HepG2 (cell line): ENCODE results near the gene TMEM270. TPM values are rescaled to one million over a fixed set of nuclear protein-coding genes. Genes with fewer than 3 reads are reported as not detected.

Experiments
- ARID2 ChIP-seq: sonication (generic); formaldehyde crosslinking; IDR thresholded peaks from 2 replicates; pipeline ENCODE4 v1.8.1; 2022; ENCODE audit warnings: mild to moderate bottlenecking, missing genetic modification reagents, borderline replicate concordance
- CAMTA2 ChIP-seq: sonication (generic); formaldehyde crosslinking; IDR thresholded peaks from 2 replicates; pipeline ENCODE4 v1.4.0; 2020; ENCODE audit warnings: mild to moderate bottlenecking, missing genetic modification reagents, borderline replicate concordance
- HIVEP1 ChIP-seq: sonication (generic); formaldehyde crosslinking; IDR thresholded peaks from 2 replicates; pipeline ENCODE4 v1.4.0; 2020; ENCODE audit warnings: mild to moderate bottlenecking, missing genetic modification reagents
- NCOA1 ChIP-seq: sonication (generic); formaldehyde crosslinking; IDR thresholded peaks from 2 replicates; pipeline ENCODE4 v1.9.0; 2021; ENCODE audit warnings: missing genetic modification reagents
- NFKB2 ChIP-seq: sonication (generic); formaldehyde crosslinking; IDR thresholded peaks from 2 replicates; pipeline ENCODE4 v1.4.0; 2020; ENCODE audit warnings: missing genetic modification reagents, borderline replicate concordance
- YEATS2 ChIP-seq: sonication (generic); formaldehyde crosslinking; IDR thresholded peaks from 2 replicates; pipeline ENCODE4 v1.4.0; 2020; ENCODE audit warnings: missing genetic modification reagents, borderline replicate concordance
- ZFP37 ChIP-seq: sonication (generic); formaldehyde crosslinking; IDR thresholded peaks from 2 replicates; pipeline ENCODE4 v1.4.0; 2020; ENCODE audit warnings: missing genetic modification reagents, borderline replicate concordance
- ZNF296 ChIP-seq: sonication (generic); formaldehyde crosslinking; conservative IDR thresholded peaks from 2 replicates; pipeline ENCODE4 v1.5.0; 2020; ENCODE audit warnings: mild to moderate bottlenecking, missing genetic modification reagents
- ZNF3 ChIP-seq: IDR thresholded peaks from 2 replicates; pipeline ENCODE4 v1.7.0; 2017; ENCODE audit warnings: inconsistent platforms
- ZNF678 ChIP-seq: sonication (generic); formaldehyde crosslinking; IDR thresholded peaks from 2 replicates; pipeline ENCODE4 v1.4.0; 2020; ENCODE audit warnings: mild to moderate bottlenecking, missing genetic modification reagents
- polyA plus RNA-seq, 8 experiments: library from polyadenylated mRNA; depleted of rRNA in 3 of 8; stranded (reverse) in 7 of 8; unstranded in 1 of 8; fragments of >200 nt; fragmentation: Illumina TruSeq in 4 of 8; extraction: Trizol in 4 of 8; gene quantifications; 2 replicates each; pipeline versions ENCODE4 v1.2.1 to v1.2.3, GENCODE V29; 2011 to 2016; ENCODE audit warnings: low read depth in 4 of 8, missing spikeins in 1 of 8, mixed read lengths in 1 of 8; ENCODE audit not compliant: insufficient read depth in 1 of 8
- total RNA-seq, 5 experiments: library from RNA; depleted of rRNA; stranded (reverse); fragments of >200 nt; fragmentation: Illumina TruSeq; extraction: Trizol; gene quantifications; 2 replicates each; pipeline ENCODE4 v1.2.3, GENCODE V29; 2016; ENCODE audit warnings: low read depth in 1 of 5
- TF ChIP-seq, protein P1 (sequence below): sonication (generic); formaldehyde crosslinking; IDR thresholded peaks from 2 replicates; pipeline ENCODE4 v1.5.0; 2020; ENCODE audit warnings: mild to moderate bottlenecking, missing genetic modification reagents
- TF ChIP-seq, protein P2 (sequence below): sonication (generic); formaldehyde crosslinking; IDR thresholded peaks from 2 replicates; pipeline ENCODE4 v1.5.1; 2020; ENCODE audit warnings: mild to moderate bottlenecking, missing genetic modification reagents, borderline replicate concordance
- TF ChIP-seq, protein P3 (sequence below): sonication (generic); formaldehyde crosslinking; IDR thresholded peaks from 2 replicates; pipeline ENCODE4 v1.5.0; 2020; ENCODE audit warnings: missing genetic modification reagents
- TF ChIP-seq, protein P4 (sequence below): sonication (generic); formaldehyde crosslinking; IDR thresholded peaks from 2 replicates; pipeline ENCODE4 v1.9.0; 2021; ENCODE audit warnings: missing genetic modification reagents, borderline replicate concordance

The TMEM270 gene
- total and polyA plus RNA-seq, 2 of the 13 experiments (the other 11 are each of a cell fraction or from before 2014, with no cell fraction given), result not detected

DNA sequence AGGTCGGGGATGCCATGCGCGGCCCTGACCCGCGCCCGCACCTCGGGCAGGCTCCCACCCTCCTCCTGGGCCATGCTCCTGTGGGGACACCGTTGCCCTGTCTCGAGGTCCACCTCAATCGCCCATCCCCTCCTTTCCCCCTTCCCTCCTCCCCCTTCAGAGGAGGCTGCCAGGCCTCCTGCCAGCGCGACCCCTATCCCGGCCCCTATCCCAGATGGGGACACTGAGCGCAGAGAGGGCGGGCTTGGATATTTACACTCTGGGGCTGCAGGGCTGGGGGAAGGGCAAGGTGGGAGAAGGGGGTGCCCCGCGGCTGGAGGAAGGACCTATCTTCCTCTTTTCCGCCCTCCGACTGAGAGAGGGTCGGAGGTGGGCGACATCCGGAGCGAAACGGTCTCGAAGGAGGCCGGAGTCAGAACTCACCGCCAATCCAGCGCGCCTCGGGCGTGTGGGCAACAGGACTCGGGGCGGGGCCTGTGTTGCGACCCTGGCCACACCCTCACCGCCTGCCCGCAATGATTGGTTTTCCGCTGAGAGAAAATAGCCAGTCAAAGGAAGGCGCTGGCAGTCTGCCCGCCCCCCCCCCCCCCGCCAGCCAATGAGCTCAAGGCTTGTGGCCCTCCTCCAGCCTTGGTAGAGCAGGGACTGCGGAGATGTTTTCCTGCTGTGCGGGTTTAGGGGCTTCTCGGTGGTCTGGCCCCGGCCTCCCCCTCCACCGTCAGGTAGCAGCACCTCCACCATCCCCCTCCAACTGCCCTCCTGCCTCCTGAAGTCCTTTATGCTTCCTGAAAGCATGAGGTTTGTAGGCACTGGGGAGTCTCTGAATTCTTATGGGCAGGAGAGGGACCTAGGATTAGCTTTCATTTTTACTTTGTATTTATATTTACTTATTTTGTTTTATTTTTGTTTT is 18.6 kb upstream of the TMEM270 start, which contains the start of gene METTL27 (continued):
- TF ChIP-seq HIVEP1 (CRISPR knock-in tag) (peak; percentile 28; the same call in 1 of the 2 replicates), CAMTA2 (CRISPR knock-in tag) (no peak), NCOA1 (CRISPR knock-in tag) (no peak), ZNF678 (CRISPR knock-in tag) (no peak), ZNF296 (CRISPR knock-in tag) (no peak), YEATS2 (CRISPR knock-in tag) (no peak), NFKB2 (peak; percentile 51; the same call in 1 of the 2 replicates), ZFP37 (CRISPR knock-in tag) (no peak), ARID2 (CRISPR knock-in tag) (no peak), ZNF3 (CRISPR knock-in tag) (no peak)
- TF ChIP-seq, protein P1, sequence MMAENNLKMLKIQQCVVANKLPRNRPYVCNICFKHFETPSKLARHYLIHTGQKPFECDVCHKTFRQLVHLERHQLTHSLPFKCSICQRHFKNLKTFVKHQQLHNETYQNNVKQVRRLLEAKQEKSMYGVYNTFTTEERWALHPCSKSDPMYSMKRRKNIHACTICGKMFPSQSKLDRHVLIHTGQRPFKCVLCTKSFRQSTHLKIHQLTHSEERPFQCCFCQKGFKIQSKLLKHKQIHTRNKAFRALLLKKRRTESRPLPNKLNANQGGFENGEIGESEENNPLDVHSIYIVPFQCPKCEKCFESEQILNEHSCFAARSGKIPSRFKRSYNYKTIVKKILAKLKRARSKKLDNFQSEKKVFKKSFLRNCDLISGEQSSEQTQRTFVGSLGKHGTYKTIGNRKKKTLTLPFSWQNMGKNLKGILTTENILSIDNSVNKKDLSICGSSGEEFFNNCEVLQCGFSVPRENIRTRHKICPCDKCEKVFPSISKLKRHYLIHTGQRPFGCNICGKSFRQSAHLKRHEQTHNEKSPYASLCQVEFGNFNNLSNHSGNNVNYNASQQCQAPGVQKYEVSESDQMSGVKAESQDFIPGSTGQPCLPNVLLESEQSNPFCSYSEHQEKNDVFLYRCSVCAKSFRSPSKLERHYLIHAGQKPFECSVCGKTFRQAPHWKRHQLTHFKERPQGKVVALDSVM, result peak; percentile 78
- TF ChIP-seq, protein P2, sequence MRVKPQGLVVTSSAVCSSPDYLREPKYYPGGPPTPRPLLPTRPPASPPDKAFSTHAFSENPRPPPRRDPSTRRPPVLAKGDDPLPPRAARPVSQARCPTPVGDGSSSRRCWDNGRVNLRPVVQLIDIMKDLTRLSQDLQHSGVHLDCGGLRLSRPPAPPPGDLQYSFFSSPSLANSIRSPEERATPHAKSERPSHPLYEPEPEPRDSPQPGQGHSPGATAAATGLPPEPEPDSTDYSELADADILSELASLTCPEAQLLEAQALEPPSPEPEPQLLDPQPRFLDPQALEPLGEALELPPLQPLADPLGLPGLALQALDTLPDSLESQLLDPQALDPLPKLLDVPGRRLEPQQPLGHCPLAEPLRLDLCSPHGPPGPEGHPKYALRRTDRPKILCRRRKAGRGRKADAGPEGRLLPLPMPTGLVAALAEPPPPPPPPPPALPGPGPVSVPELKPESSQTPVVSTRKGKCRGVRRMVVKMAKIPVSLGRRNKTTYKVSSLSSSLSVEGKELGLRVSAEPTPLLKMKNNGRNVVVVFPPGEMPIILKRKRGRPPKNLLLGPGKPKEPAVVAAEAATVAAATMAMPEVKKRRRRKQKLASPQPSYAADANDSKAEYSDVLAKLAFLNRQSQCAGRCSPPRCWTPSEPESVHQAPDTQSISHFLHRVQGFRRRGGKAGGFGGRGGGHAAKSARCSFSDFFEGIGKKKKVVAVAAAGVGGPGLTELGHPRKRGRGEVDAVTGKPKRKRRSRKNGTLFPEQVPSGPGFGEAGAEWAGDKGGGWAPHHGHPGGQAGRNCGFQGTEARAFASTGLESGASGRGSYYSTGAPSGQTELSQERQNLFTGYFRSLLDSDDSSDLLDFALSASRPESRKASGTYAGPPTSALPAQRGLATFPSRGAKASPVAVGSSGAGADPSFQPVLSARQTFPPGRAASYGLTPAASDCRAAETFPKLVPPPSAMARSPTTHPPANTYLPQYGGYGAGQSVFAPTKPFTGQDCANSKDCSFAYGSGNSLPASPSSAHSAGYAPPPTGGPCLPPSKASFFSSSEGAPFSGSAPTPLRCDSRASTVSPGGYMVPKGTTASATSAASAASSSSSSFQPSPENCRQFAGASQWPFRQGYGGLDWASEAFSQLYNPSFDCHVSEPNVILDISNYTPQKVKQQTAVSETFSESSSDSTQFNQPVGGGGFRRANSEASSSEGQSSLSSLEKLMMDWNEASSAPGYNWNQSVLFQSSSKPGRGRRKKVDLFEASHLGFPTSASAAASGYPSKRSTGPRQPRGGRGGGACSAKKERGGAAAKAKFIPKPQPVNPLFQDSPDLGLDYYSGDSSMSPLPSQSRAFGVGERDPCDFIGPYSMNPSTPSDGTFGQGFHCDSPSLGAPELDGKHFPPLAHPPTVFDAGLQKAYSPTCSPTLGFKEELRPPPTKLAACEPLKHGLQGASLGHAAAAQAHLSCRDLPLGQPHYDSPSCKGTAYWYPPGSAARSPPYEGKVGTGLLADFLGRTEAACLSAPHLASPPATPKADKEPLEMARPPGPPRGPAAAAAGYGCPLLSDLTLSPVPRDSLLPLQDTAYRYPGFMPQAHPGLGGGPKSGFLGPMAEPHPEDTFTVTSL (CRISPR knock-in tag), result no peak
- TF ChIP-seq, protein P3, sequence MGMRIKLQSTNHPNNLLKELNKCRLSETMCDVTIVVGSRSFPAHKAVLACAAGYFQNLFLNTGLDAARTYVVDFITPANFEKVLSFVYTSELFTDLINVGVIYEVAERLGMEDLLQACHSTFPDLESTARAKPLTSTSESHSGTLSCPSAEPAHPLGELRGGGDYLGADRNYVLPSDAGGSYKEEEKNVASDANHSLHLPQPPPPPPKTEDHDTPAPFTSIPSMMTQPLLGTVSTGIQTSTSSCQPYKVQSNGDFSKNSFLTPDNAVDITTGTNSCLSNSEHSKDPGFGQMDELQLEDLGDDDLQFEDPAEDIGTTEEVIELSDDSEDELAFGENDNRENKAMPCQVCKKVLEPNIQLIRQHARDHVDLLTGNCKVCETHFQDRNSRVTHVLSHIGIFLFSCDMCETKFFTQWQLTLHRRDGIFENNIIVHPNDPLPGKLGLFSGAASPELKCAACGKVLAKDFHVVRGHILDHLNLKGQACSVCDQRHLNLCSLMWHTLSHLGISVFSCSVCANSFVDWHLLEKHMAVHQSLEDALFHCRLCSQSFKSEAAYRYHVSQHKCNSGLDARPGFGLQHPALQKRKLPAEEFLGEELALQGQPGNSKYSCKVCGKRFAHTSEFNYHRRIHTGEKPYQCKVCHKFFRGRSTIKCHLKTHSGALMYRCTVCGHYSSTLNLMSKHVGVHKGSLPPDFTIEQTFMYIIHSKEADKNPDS (CRISPR knock-in tag), result no peak
- TF ChIP-seq, protein P4, sequence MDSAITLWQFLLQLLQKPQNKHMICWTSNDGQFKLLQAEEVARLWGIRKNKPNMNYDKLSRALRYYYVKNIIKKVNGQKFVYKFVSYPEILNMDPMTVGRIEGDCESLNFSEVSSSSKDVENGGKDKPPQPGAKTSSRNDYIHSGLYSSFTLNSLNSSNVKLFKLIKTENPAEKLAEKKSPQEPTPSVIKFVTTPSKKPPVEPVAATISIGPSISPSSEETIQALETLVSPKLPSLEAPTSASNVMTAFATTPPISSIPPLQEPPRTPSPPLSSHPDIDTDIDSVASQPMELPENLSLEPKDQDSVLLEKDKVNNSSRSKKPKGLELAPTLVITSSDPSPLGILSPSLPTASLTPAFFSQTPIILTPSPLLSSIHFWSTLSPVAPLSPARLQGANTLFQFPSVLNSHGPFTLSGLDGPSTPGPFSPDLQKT, result no peak
